Endothelial cell of umbilical vein (primary cell): ENCODE results near the gene ARHGEF38. TPM values are rescaled to one million over a fixed set of nuclear protein-coding genes. Genes with fewer than 3 reads are reported as not detected.

Source experiments
- BruUV-seq: library from RNA; stranded (reverse); fragments of 400-500 nt; replicated peaks from 2 replicates; lab custom pipeline; 2021; lab: Mats Ljungman, UMichigan
- CTCF ChIA-PET: fragments of 300-600, 350-600 bp; sonication (Branson Sonifier 250); formaldehyde crosslinking; loops from one replicate; lab custom pipeline; 2021; ENCODE audit warnings: antibody characterized with exemption, inconsistent platforms; lab: Charles Lee
- POLR2A ChIA-PET: fragments of 300-600, 350-600 bp; sonication (Branson Sonifier 250); formaldehyde crosslinking; loops from one replicate; lab custom pipeline; 2021; ENCODE audit warnings: antibody characterized with exemption, inconsistent platforms; lab: Charles Lee
- DNase-seq: peaks from one replicate; pipeline ENCODE4 v3.0.0-alpha.2; 2011; ENCODE audit warnings: low read depth, low spot score
- FAIRE-seq: peaks from 2 replicates; lab custom pipeline; 2011; peaks lifted over from hg19 to GRCh38; lab: Jason Lieb, UNC
- H2AFZ ChIP-seq: 2 replicates; pipeline ENCODE4 v1.6.0; 2012; ENCODE audit warnings: low read depth, low read length, control low read depth, inconsistent platforms
- H3K27ac ChIP-seq: 2 replicates; pipeline ENCODE4 v1.5.1; 2011; ENCODE audit warnings: low read depth, mild to moderate bottlenecking, control low read depth, low read length, moderate library complexity; ENCODE audit not compliant: insufficient read depth
- H3K27me3 ChIP-seq, 2 experiments: 2 replicates each; pipeline versions ENCODE4 v1.6.0 to v1.6.1; 2011; ENCODE audit warnings: low read length in 2 of 2, mixed read lengths in 1 of 2; ENCODE audit not compliant: control insufficient read depth in 2 of 2, insufficient read depth in 2 of 2
- H3K36me3 ChIP-seq, 2 experiments: 2 replicates in 1 of 2; 3 replicates in 1 of 2; pipeline ENCODE4 v1.5.1; 2011; ENCODE audit warnings: low read length in 2 of 2, mild to moderate bottlenecking in 1 of 2, moderate library complexity in 1 of 2; ENCODE audit not compliant: control insufficient read depth in 2 of 2, insufficient read depth in 2 of 2; ENCODE audit errors: extremely low read depth in 1 of 2
- H3K4me1 ChIP-seq: 3 replicates; pipeline ENCODE4 v1.5.1; 2011; ENCODE audit warnings: mild to moderate bottlenecking, low read length; ENCODE audit not compliant: control insufficient read depth, insufficient read depth; ENCODE audit errors: extremely low read depth
- H3K4me2 ChIP-seq: 2 replicates; pipeline ENCODE4 v1.6.1; 2011; ENCODE audit warnings: low read length, control low read depth, mixed read lengths; ENCODE audit not compliant: insufficient read depth
- H3K4me3 ChIP-seq, 3 experiments: fragments of 200-600 bp in 1 of 3; sonication (generic), shearing (Covaris generic) in 1 of 3; replicated peaks in 1 of 3; 2 replicates each; pipeline ENCODE4 v1.5.1; 2011 to 2016; ENCODE audit warnings: control low read depth in 3 of 3, low read length in 3 of 3, mild to moderate bottlenecking in 2 of 3, inconsistent platforms in 1 of 3, low read depth in 1 of 3, moderate library complexity in 1 of 3; ENCODE audit not compliant: insufficient read depth in 1 of 3
- H3K79me2 ChIP-seq: 2 replicates; pipeline ENCODE4 v1.6.0; 2012; ENCODE audit warnings: low read length, inconsistent platforms; ENCODE audit not compliant: control insufficient read depth, insufficient read depth
- H3K9ac ChIP-seq: replicated peaks from 2 replicates; pipeline ENCODE3; 2011; ENCODE audit warnings: low read length, control low read depth; ENCODE audit not compliant: insufficient read depth; ENCODE audit errors: extremely low read depth
- H3K9me1 ChIP-seq: replicated peaks from 3 replicates; pipeline ENCODE4 v1.6.0; 2011; ENCODE audit warnings: mild to moderate bottlenecking, low read length; ENCODE audit not compliant: control insufficient read depth, insufficient read depth; ENCODE audit errors: extremely low read depth
- H3K9me3 ChIP-seq: replicated peaks from 2 replicates; pipeline ENCODE4 v1.5.1; 2012; ENCODE audit warnings: low read length, inconsistent platforms; ENCODE audit not compliant: control insufficient read depth, insufficient read depth
- H4K20me1 ChIP-seq: replicated peaks from 2 replicates; pipeline ENCODE3; 2011; ENCODE audit warnings: mild to moderate bottlenecking, low read length; ENCODE audit not compliant: control insufficient read depth, insufficient read depth; ENCODE audit errors: extremely low read depth
- EZH2 ChIP-seq: IDR thresholded peaks from 2 replicates; pipeline ENCODE4 v1.6.1; 2012; ENCODE audit warnings: borderline replicate concordance, low read depth, mild to moderate bottlenecking, moderate library complexity, low read length, inconsistent platforms; ENCODE audit not compliant: severe bottlenecking
- FOS ChIP-seq: IDR thresholded peaks from 2 replicates; pipeline ENCODE4 v1.6.1; 2011; ENCODE audit warnings: mild to moderate bottlenecking, low read length, moderate library complexity, borderline replicate concordance; ENCODE audit not compliant: insufficient read depth
- GATA2 ChIP-seq: IDR thresholded peaks from 2 replicates; pipeline ENCODE4 v1.7.0; 2011; ENCODE audit warnings: low read depth, mild to moderate bottlenecking, moderate library complexity, mixed read lengths, low read length; ENCODE audit not compliant: insufficient read length, insufficient read depth
- JUN ChIP-seq: IDR thresholded peaks from 2 replicates; pipeline ENCODE4 v1.6.1; 2011; ENCODE audit warnings: borderline replicate concordance, low read depth; ENCODE audit not compliant: insufficient read length, insufficient read depth
- MAX ChIP-seq: IDR thresholded peaks from 2 replicates; pipeline ENCODE4 v1.6.1; 2011; ENCODE audit not compliant: insufficient read depth, insufficient read length
- MYC ChIP-seq: IDR thresholded peaks from one replicate; pipeline ENCODE4 v1.6.1; 2011; ENCODE audit warnings: mild to moderate bottlenecking, low read depth, low read length
- POLR2A ChIP-seq: IDR thresholded peaks from 2 replicates; pipeline ENCODE4 v1.6.1; 2012; ENCODE audit warnings: low read depth, mild to moderate bottlenecking, control low read depth, low read length
- POLR2AphosphoS5 ChIP-seq: IDR thresholded peaks from 2 replicates; pipeline ENCODE4 v1.6.1; 2012; ENCODE audit warnings: low read depth, mild to moderate bottlenecking, control low read depth, low read length, moderate library complexity; ENCODE audit not compliant: insufficient read depth
- dilution Hi-C: fragments of 300-500 bp; cut with MboI; formaldehyde crosslinking; loops from one replicate; pipeline ENCODE4 v1.15.0; 2019; ENCODE audit warnings: low sequenced_read_pairs; ENCODE audit not compliant: extremely low pct_ligation_motif_present
- intact Hi-C: fragments of 100-400 bp; cut with micrococcal nuclease; formaldehyde crosslinking; loops from one replicate; pipeline ENCODE4 v1.10.0; 2022
- polyA plus RNA-seq, 4 experiments: library from polyadenylated mRNA; depleted of rRNA in 3 of 4; stranded (reverse) in 3 of 4; unstranded in 1 of 4; fragments of >200 nt; gene quantifications; 2 replicates each; pipeline versions ENCODE4 v1.2.1 to v1.2.3, GENCODE V29; 2011 to 2012; ENCODE audit warnings: missing spikeins in 1 of 4
- total RNA-seq: library from RNA; stranded (reverse); gene quantifications from 2 replicates; pipeline ENCODE4 v1.2.3, GENCODE V29; 2021
- TF ChIP-seq, protein P1 (sequence below), 2 donors: IDR thresholded peaks; 1 replicate in 1 of 2; 2 replicates in 1 of 2; pipeline ENCODE4 v1.5.1; 2011; ENCODE audit warnings: low read length in 2 of 2, mild to moderate bottlenecking in 2 of 2, moderate library complexity in 2 of 2, control low read depth in 1 of 2, inconsistent platforms in 1 of 2, low read depth in 1 of 2; ENCODE audit not compliant: insufficient read depth in 1 of 2; ENCODE audit errors: extremely low read depth in 1 of 2

The ARHGEF38 gene
- total and polyA plus RNA-seq, 2 donors (not counting 3 experiments of a cell fraction or from before 2014, with no cell fraction given), result not detected

- CTCF ChIA-PET, result no interaction called here
- TF ChIP-seq, protein P1, sequence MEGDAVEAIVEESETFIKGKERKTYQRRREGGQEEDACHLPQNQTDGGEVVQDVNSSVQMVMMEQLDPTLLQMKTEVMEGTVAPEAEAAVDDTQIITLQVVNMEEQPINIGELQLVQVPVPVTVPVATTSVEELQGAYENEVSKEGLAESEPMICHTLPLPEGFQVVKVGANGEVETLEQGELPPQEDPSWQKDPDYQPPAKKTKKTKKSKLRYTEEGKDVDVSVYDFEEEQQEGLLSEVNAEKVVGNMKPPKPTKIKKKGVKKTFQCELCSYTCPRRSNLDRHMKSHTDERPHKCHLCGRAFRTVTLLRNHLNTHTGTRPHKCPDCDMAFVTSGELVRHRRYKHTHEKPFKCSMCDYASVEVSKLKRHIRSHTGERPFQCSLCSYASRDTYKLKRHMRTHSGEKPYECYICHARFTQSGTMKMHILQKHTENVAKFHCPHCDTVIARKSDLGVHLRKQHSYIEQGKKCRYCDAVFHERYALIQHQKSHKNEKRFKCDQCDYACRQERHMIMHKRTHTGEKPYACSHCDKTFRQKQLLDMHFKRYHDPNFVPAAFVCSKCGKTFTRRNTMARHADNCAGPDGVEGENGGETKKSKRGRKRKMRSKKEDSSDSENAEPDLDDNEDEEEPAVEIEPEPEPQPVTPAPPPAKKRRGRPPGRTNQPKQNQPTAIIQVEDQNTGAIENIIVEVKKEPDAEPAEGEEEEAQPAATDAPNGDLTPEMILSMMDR (IDR thresholded peaks at IDR 0.05; ENCODE audit: extremely low read depth in 1 of 2, insufficient read depth in 1 of 2, low read depth in 1 of 2, low read length in 2 of 2), result no peak
- TF ChIP-seq MYC, result no peak
- no peak for TF ChIP-seq JUN
- TF ChIP-seq MAX, result no peak
- no peak for TF ChIP-seq POLR2AphosphoS5
- no peak for TF ChIP-seq FOS
- TF ChIP-seq GATA2, result no peak
- TF ChIP-seq POLR2A, result no peak
- TF ChIP-seq EZH2, result no peak
- no peaks in the 10 kb centered on the region for H3K9me3 ChIP-seq
- dilution Hi-C loops, result no loop called here
- H3K27me3 ChIP-seq, result peaks cover 0 to 1% of the 10 kb centered on the region in 2 experiments
- H2AFZ ChIP-seq, result no peak overlapping the region
- H3K9ac ChIP-seq, result no peak overlapping the region
- H3K36me3 ChIP-seq, result no peaks in the 10 kb centered on the region
- FAIRE-seq (no peak), DNase-seq (no peak)
- no peak overlapping the region for H3K4me2 ChIP-seq
- intact Hi-C loops, result no loop called here
- H4K20me1 ChIP-seq, result no peaks in the 10 kb centered on the region
- POLR2A ChIA-PET, result no interaction called here
- no peak overlapping the region for H3K27ac ChIP-seq
- H3K4me1 ChIP-seq, result no peaks in the 10 kb centered on the region
- no peaks in the 10 kb centered on the region for H3K9me1 ChIP-seq
- no TSS peak for BruUV-seq
- H3K79me2 ChIP-seq, result no peaks in the 10 kb centered on the region
- H3K4me3 ChIP-seq, result no peak overlapping the region
Observed at GRCh38 chr4:105599932-105600655, 47.7 kb downstream of the ARHGEF38 start.
